Measurements from ENCODE around the gene SIX6. TPM values are rescaled to one million over a fixed set of nuclear protein-coding genes. Genes with fewer than 3 reads are reported as not detected.

The SIX6 gene
- total and polyA plus RNA-seq, 4 donors: not detected

DNA sequence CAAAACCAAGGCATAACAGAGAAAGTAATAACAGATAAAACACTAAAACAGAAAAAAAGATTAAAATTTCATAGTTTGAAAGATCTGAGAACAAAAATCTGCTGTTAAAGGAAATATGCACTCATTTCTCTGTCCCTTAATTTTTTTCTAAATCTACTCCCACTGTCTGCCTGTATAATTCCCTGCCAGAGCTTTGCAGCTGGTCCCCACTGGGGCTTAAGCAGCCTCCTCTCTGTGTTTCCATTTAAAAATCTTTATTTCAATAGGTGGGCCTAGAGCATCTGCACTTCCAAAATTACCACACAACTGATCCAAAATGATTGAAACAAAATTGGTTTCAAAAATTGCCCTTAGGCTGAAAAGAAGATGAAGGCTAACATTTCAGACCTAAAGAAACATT is 6.4 kb upstream of the SIX6 start:
- TF ChIP-seq JUND (IDR thresholded peaks at IDR 0.05): no peak
- TF ChIP-seq TAF1 (conservative IDR thresholded peaks at IDR 0.05): no peak
- TF ChIP-seq RXRA (IDR thresholded peaks at IDR 0.05): no peak
- TF ChIP-seq NR2F2 (IDR thresholded peaks at IDR 0.05): no peak
- TF ChIP-seq FOXA1 (IDR thresholded peaks at IDR 0.05): no peak

GRCh38 chr14:60505448-60505847 is 3.5 kb upstream of the SIX6 start:
- Histone ChIP-seq H3K27me3 (ENCODE audit: control insufficient read depth in 4 of 4, insufficient read depth in 4 of 4, low read length in 3 of 4) (peaks cover 9 to 31% (median 18%) of the 10 kb centered on the region in 4 donors), H3K4me3 (ENCODE audit: low read depth in 1 of 3, low read length in 3 of 3) (no peak overlapping the region), H3K4me1 (ENCODE audit: control insufficient read depth in 4 of 4, insufficient read depth in 4 of 4, low read length in 3 of 4) (peaks cover 6 to 22% (median 9%) of the 10 kb centered on the region in 4 donors), H3K27ac (ENCODE audit: low read depth in 1 of 2, low read length in 2 of 2) (no peak overlapping the region), H3K9me3 (ENCODE audit: control insufficient read depth in 4 of 4, low read length in 3 of 4) (peaks cover 0 to 3% (median 0%) of the 10 kb centered on the region in 4 donors), H3K36me3 (ENCODE audit: control insufficient read depth in 4 of 4, insufficient read depth in 3 of 4, low read depth in 1 of 4, low read length in 3 of 4) (no peaks in the 10 kb centered on the region), H3K9ac (ENCODE audit: low read depth in 1 of 2, low read length in 2 of 2) (no peak overlapping the region)
- no peak for TF ChIP-seq TAF1 (conservative IDR thresholded peaks at IDR 0.05)
- TF ChIP-seq, protein P1, sequence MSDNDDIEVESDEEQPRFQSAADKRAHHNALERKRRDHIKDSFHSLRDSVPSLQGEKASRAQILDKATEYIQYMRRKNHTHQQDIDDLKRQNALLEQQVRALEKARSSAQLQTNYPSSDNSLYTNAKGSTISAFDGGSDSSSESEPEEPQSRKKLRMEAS (IDR thresholded peaks at IDR 0.05): no peak
- no peak for TF ChIP-seq JUND (IDR thresholded peaks at IDR 0.05)
- TF ChIP-seq REST (IDR thresholded peaks at IDR 0.05): no peak
- no peak for TF ChIP-seq NR2F2 (IDR thresholded peaks at IDR 0.05)
- no peak for TF ChIP-seq RAD21 (IDR thresholded peaks at IDR 0.05)
- no peak for TF ChIP-seq SP1 (IDR thresholded peaks at IDR 0.05)
- no peak for TF ChIP-seq GABPA (IDR thresholded peaks at IDR 0.05 in 1 of 2, conservative IDR thresholded peaks at IDR 0.05 in 1 of 2)
- TF ChIP-seq HNF4A (conservative IDR thresholded peaks at IDR 0.05): no peak
- TF ChIP-seq HNF4G (IDR thresholded peaks at IDR 0.05): no peak
- TF ChIP-seq, protein P2, sequence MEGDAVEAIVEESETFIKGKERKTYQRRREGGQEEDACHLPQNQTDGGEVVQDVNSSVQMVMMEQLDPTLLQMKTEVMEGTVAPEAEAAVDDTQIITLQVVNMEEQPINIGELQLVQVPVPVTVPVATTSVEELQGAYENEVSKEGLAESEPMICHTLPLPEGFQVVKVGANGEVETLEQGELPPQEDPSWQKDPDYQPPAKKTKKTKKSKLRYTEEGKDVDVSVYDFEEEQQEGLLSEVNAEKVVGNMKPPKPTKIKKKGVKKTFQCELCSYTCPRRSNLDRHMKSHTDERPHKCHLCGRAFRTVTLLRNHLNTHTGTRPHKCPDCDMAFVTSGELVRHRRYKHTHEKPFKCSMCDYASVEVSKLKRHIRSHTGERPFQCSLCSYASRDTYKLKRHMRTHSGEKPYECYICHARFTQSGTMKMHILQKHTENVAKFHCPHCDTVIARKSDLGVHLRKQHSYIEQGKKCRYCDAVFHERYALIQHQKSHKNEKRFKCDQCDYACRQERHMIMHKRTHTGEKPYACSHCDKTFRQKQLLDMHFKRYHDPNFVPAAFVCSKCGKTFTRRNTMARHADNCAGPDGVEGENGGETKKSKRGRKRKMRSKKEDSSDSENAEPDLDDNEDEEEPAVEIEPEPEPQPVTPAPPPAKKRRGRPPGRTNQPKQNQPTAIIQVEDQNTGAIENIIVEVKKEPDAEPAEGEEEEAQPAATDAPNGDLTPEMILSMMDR (IDR thresholded peaks at IDR 0.05; ENCODE audit: low read depth, low read length, missing input control): no peak
- TF ChIP-seq FOXA2 (IDR thresholded peaks at IDR 0.05): no peak
- TF ChIP-seq, protein P3, sequence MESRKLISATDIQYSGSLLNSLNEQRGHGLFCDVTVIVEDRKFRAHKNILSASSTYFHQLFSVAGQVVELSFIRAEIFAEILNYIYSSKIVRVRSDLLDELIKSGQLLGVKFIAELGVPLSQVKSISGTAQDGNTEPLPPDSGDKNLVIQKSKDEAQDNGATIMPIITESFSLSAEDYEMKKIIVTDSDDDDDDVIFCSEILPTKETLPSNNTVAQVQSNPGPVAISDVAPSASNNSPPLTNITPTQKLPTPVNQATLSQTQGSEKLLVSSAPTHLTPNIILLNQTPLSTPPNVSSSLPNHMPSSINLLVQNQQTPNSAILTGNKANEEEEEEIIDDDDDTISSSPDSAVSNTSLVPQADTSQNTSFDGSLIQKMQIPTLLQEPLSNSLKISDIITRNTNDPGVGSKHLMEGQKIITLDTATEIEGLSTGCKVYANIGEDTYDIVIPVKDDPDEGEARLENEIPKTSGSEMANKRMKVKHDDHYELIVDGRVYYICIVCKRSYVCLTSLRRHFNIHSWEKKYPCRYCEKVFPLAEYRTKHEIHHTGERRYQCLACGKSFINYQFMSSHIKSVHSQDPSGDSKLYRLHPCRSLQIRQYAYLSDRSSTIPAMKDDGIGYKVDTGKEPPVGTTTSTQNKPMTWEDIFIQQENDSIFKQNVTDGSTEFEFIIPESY (IDR thresholded peaks at IDR 0.05): no peak
- no peak for TF ChIP-seq RXRA (IDR thresholded peaks at IDR 0.05)
- no peak for TF ChIP-seq YY1 (IDR thresholded peaks at IDR 0.05)
- TF ChIP-seq, protein P4, sequence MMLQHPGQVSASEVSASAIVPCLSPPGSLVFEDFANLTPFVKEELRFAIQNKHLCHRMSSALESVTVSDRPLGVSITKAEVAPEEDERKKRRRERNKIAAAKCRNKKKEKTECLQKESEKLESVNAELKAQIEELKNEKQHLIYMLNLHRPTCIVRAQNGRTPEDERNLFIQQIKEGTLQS (IDR thresholded peaks at IDR 0.05): no peak
- TF ChIP-seq EGR1 (IDR thresholded peaks at IDR 0.05; ENCODE audit: low read depth in 2 of 2): no peak
- TF ChIP-seq FOXA1 (IDR thresholded peaks at IDR 0.05): no peak
- no peak for DNase-seq (ENCODE audit: low spot score)
- 13% methylated on average over 2 of the region's 2 CpGs for WGBS

More for the DNA sequence above, 6.4 kb upstream of the SIX6 start:
- Histone ChIP-seq H3K27me3 (ENCODE audit: control insufficient read depth in 4 of 4, insufficient read depth in 4 of 4, low read length in 3 of 4) (peaks cover 3 to 18% (median 7%) of the 10 kb centered on the region in 4 donors), H3K4me3 (ENCODE audit: low read depth in 1 of 3, low read length in 3 of 3) (no peak overlapping the region), H3K36me3 (ENCODE audit: control insufficient read depth in 4 of 4, insufficient read depth in 3 of 4, low read depth in 1 of 4, low read length in 3 of 4) (no peaks in the 10 kb centered on the region), H3K9me3 (ENCODE audit: control insufficient read depth in 4 of 4, low read length in 3 of 4) (peaks cover 0 to 3% (median 0%) of the 10 kb centered on the region in 4 donors), H3K4me1 (ENCODE audit: control insufficient read depth in 4 of 4, insufficient read depth in 4 of 4, low read length in 3 of 4) (peaks cover 0 to 5% (median 3%) of the 10 kb centered on the region in 4 donors), H3K9ac (ENCODE audit: low read depth in 1 of 2, low read length in 2 of 2) (no peak overlapping the region), H3K27ac (ENCODE audit: low read depth in 1 of 2, low read length in 2 of 2) (no peak overlapping the region)
- no peak for DNase-seq (ENCODE audit: low spot score)
